Neural progenitor cell (in vitro differentiated cells): ENCODE results near the gene NTM. TPM values are rescaled to one million over a fixed set of nuclear protein-coding genes. Genes with fewer than 3 reads are reported as not detected.
A peak's percentile ranks its signal among the peaks of the same experiment; 100 is the strongest.

ENCODE experiments used
- DNase-seq: peaks from one replicate; pipeline ENCODE4 v3.0.0-alpha.2; 2016; ENCODE audit warnings: low spot score
- H2AFZ ChIP-seq: fragments of 200-600 bp; sonication (generic); replicated peaks from 2 replicates; pipeline ENCODE4 v1.6.1; 2016; ENCODE audit warnings: antibody characterized with exemption
- H3F3A ChIP-seq: fragments of 200-600 bp; sonication (generic); 2 replicates; pipeline ENCODE4 v1.6.1; 2016; ENCODE audit warnings: antibody characterized with exemption, low read depth
- H3K27ac ChIP-seq: fragments of 200-600 bp; sonication (generic); 2 replicates; pipeline ENCODE4 v1.5.1; 2016; ENCODE audit warnings: mild to moderate bottlenecking
- H3K27me3 ChIP-seq: fragments of 200-600 bp; sonication (generic); 2 replicates; pipeline ENCODE4 v1.6.1; 2016; ENCODE audit warnings: mild to moderate bottlenecking, moderate library complexity
- H3K36me3 ChIP-seq: fragments of 200-600 bp; sonication (generic); 2 replicates; pipeline ENCODE4 v1.5.1; 2016
- H3K4me1 ChIP-seq: fragments of 200-600 bp; sonication (generic); 2 replicates; pipeline ENCODE4 v1.6.1; 2016; ENCODE audit warnings: mixed run types
- H3K4me2 ChIP-seq: fragments of 200-600 bp; sonication (generic); 2 replicates; pipeline ENCODE4 v1.6.1; 2016
- H3K4me3 ChIP-seq: fragments of 200-600 bp; sonication (generic); 2 replicates; pipeline ENCODE4 v1.5.1; 2016
- H3K79me2 ChIP-seq: fragments of 200-600 bp; sonication (generic); 2 replicates; pipeline ENCODE4 v1.6.1; 2016; ENCODE audit warnings: low read depth
- H3K9ac ChIP-seq: fragments of 200-600 bp; sonication (generic); 2 replicates; pipeline ENCODE4 v1.6.1; 2016
- H3K9me3 ChIP-seq: fragments of 200-600 bp; sonication (generic); 2 replicates; pipeline ENCODE4 v1.5.1; 2016; ENCODE audit warnings: low read depth
- H4K20me1 ChIP-seq: fragments of 200-600 bp; sonication (generic); 2 replicates; pipeline ENCODE4 v1.6.1; 2016; ENCODE audit warnings: low read depth
- H3K27ac Mint-ChIP-seq: 3 replicates; pipeline ENCODE4 v1.8.0; 2021; ENCODE audit warnings: mixed read lengths
- H3K27me3 Mint-ChIP-seq: 2 replicates; pipeline ENCODE4 v1.8.0; 2022; ENCODE audit warnings: low read depth, mild to moderate bottlenecking, inconsistent platforms, moderate library complexity, mixed read lengths; ENCODE audit not compliant: insufficient read depth
- H3K36me3 Mint-ChIP-seq: 3 replicates; pipeline ENCODE4 v1.8.0; 2021; ENCODE audit warnings: mixed read lengths
- H3K4me1 Mint-ChIP-seq: 3 replicates; pipeline ENCODE4 v1.8.0; 2021; ENCODE audit warnings: mixed read lengths
- H3K4me3 Mint-ChIP-seq: 3 replicates; pipeline ENCODE4 v1.8.0; 2021; ENCODE audit warnings: mild to moderate bottlenecking, moderate library complexity, mixed read lengths
- H3K9me3 Mint-ChIP-seq: 3 replicates; pipeline ENCODE4 v1.8.0; 2020; ENCODE audit warnings: mixed read lengths
- CTCF ChIP-seq: fragments of 200-600 bp; sonication (generic); IDR thresholded peaks from 2 replicates; pipeline ENCODE4 v1.5.1; 2017; ENCODE audit warnings: antibody characterized with exemption, mild to moderate bottlenecking
- EZH2 ChIP-seq: fragments of 200-600 bp; sonication (generic); IDR thresholded peaks from 2 replicates; pipeline ENCODE4 v1.6.1; 2017; ENCODE audit warnings: antibody characterized with exemption, mild to moderate bottlenecking, moderate library complexity
- EZH2phosphoT487 ChIP-seq: fragments of 200-600 bp; sonication (generic); IDR thresholded peaks from 2 replicates; pipeline ENCODE4 v1.6.1; 2017; ENCODE audit warnings: antibody characterized with exemption
- total RNA-seq: library from RNA; depleted of rRNA; stranded (reverse); fragments of >200 nt; gene quantifications from 2 replicates; pipeline ENCODE4 v1.2.3, GENCODE V29; 2015; ENCODE audit warnings: low replicate concordance

Gene NTM
- total RNA-seq, 1 donor from 2014 or later, result 4.3 TPM

GRCh38 chr11:131690776-131691175 lies 320.4 kb downstream of the NTM start:
- H3K9me3 Mint-ChIP-seq, result no peaks in the 10 kb centered on the region
- no peaks in the 10 kb centered on the region for H3K9me3 ChIP-seq
- no peak for DNase-seq
- no peak overlapping the region for H3K4me3 ChIP-seq
- no peaks in the 10 kb centered on the region for H3K36me3 ChIP-seq
- H3K27me3 ChIP-seq, result peaks cover 54% of the 10 kb centered on the region
- no peak overlapping the region for H3K27ac Mint-ChIP-seq
- no peak overlapping the region for H3K27ac ChIP-seq
- TF ChIP-seq EZH2, result no peak
- TF ChIP-seq EZH2phosphoT487, result no peak
- no peak for TF ChIP-seq CTCF
- H3K79me2 ChIP-seq, result no peaks in the 10 kb centered on the region
- no peak overlapping the region for H2AFZ ChIP-seq
- peaks cover 28% of the 10 kb centered on the region for H3K27me3 Mint-ChIP-seq
- peaks cover 26% of the 10 kb centered on the region for H3K4me1 Mint-ChIP-seq
- no peaks in the 10 kb centered on the region for H3K36me3 Mint-ChIP-seq
- no peak overlapping the region for H3K4me3 Mint-ChIP-seq
- no peaks in the 10 kb centered on the region for H3F3A ChIP-seq
- no peaks in the 10 kb centered on the region for H4K20me1 ChIP-seq
- no peak overlapping the region for H3K4me2 ChIP-seq
- H3K9ac ChIP-seq, result no peak overlapping the region
- H3K4me1 ChIP-seq, result peaks cover 12% of the 10 kb centered on the region

- Mint-ChIP-seq H3K4me1 (peaks cover 24% of the 10 kb centered on the region), H3K9me3 (no peaks in the 10 kb centered on the region), H3K36me3 (no peaks in the 10 kb centered on the region), H3K4me3 (no peak overlapping the region), H3K27ac (no peak overlapping the region), H3K27me3 (peaks cover 32% of the 10 kb centered on the region)
- H3K4me1 ChIP-seq, result peaks cover 12% of the 10 kb centered on the region
- H3K79me2 ChIP-seq, result no peaks in the 10 kb centered on the region
- no peaks in the 10 kb centered on the region for H4K20me1 ChIP-seq
- H3K27me3 ChIP-seq, result peaks cover 57% of the 10 kb centered on the region
- H3F3A ChIP-seq, result no peaks in the 10 kb centered on the region
- no peak overlapping the region for H2AFZ ChIP-seq
- no peaks in the 10 kb centered on the region for H3K9me3 ChIP-seq
- peak; percentile 80 for DNase-seq
- no peak overlapping the region for H3K4me3 ChIP-seq
- TF ChIP-seq EZH2 (no peak), CTCF (peak; percentile 87), EZH2phosphoT487 (no peak)
- H3K36me3 ChIP-seq, result no peaks in the 10 kb centered on the region
- H3K4me2 ChIP-seq, result peak overlapping the region; percentile 43
- H3K9ac ChIP-seq, result no peak overlapping the region
- H3K27ac ChIP-seq, result no peak overlapping the region
Observed at GRCh38 chr11:131691181-131692041, 321.0 kb downstream of the NTM start.

- Histone ChIP-seq H3K9me3 (no peaks in the 10 kb centered on the region), H3K4me3 (no peak overlapping the region), H3K27ac (no peak overlapping the region), H3F3A (no peaks in the 10 kb centered on the region), H3K27me3 (peaks cover 57% of the 10 kb centered on the region), H3K36me3 (no peaks in the 10 kb centered on the region), H3K9ac (no peak overlapping the region), H3K4me1 (peaks cover 12% of the 10 kb centered on the region), H3K79me2 (no peaks in the 10 kb centered on the region), H3K4me2 (no peak overlapping the region), H4K20me1 (no peaks in the 10 kb centered on the region), H2AFZ (no peak overlapping the region)
- H3K4me3 Mint-ChIP-seq, result no peak overlapping the region
- H3K9me3 Mint-ChIP-seq, result no peaks in the 10 kb centered on the region
- no peak for TF ChIP-seq EZH2phosphoT487
- no peak for TF ChIP-seq CTCF
- no peak for TF ChIP-seq EZH2
- peaks cover 30% of the 10 kb centered on the region for H3K27me3 Mint-ChIP-seq
- no peaks in the 10 kb centered on the region for H3K36me3 Mint-ChIP-seq
- no peak overlapping the region for H3K27ac Mint-ChIP-seq
- peaks cover 22% of the 10 kb centered on the region for H3K4me1 Mint-ChIP-seq
- no peak for DNase-seq
Observed at GRCh38 chr11:131692151-131692550, 321.7 kb downstream of the NTM start.
